Fibroblast of skin of right biceps (primary cell): ENCODE results near the gene LUZP2.
"Not testable (repeated sequence)": the region's sequence is repeated elsewhere in the genome, so short reads cannot be mapped to it uniquely, and the experiment has no call there.

Source experiments
- DNase-seq: peaks from one replicate; pipeline ENCODE4 v3.0.0-alpha.2; 2013

Gene LUZP2

DNA sequence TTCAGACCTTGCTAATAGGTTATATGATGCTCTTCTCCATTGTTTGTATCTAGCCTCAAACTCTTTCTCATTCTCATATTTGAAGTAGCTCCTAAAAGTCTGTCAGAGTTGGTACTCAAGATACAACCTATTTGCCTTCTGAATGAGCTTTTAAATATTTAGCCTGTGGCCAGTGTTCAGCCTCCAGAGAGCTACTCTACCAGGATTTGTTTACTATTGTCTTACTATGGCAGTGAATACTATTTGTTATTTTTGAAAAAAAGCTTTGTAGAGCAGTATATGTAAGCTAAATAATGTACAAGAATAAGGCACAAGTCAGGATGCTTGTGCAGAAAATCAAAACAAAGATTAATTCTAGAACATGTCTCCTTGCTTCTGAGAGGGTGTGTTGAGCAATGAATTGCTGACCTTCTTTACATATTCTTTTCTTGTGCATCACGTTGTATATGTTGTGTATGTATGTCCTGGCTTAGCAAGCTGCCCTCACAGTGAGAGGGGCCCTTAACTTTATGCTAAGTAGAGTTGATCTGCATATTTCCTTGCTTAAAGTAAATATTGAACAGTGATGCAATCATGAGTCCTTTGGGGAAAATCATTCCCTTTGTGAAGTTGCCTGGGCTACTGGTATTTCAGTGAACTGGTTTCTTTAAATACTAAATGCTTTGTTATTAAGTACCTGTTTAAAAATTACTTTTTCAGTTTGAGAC is 438.0 kb downstream of the LUZP2 start:
- no peak for DNase-seq

DNA sequence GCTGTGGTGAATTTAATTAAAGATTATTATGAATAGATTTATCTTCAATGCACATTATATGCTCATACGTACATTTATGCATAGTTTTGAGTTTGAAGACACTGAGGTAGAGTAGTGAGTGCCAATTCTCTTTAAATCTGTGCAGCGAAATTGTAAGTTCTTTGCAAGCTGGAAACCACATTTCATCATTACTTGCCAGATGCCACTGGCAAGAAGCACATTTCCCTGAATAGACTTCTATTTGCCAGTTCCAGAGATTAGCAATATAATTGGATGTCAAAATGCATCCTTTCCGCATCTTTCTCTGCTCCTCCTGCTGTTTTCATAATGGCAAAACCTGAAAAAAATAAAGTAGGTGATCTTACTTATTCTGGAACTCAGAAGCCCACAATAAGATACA is 448.0 kb downstream of the LUZP2 start:
- DNase-seq: no peak

DNA sequence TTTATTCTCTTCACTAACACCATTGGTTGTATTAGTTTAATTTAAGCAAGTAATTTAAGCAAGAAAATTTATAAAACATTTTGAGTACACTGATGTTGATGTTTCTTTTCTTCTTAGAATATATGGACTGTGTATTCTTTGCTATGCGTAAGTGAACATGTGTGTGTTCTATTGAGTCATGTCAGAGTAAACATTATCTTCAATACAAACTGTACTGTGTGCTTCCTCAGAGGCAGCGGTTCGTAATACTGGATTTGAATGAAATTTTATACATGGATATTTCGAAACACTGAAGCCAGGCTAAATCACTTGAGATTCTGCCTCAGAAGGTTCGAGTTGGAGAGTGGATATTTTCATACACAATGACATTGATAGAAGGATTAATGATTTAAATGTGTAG is 452.6 kb downstream of the LUZP2 start:
- no peak for DNase-seq

DNA sequence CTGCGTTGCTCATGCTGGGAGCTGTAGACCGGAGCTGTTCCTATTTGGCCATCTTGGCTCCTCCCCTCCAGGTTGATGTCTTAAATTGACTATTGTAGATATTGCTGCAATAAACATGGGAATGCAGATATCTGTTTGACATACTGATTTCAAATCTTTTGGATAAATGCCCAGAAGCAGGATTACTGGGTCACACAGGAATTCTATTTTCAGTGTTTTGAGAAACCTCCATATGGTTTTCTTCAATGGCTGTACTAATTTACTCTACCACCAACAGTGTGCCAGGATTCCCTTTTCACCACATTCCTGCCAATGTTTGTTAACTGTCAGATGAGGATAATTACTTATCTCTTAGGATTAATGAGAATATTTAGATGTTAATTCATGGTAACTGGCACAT is 467.0 kb downstream of the LUZP2 start:
- DNase-seq: peak; percentile 7

DNA sequence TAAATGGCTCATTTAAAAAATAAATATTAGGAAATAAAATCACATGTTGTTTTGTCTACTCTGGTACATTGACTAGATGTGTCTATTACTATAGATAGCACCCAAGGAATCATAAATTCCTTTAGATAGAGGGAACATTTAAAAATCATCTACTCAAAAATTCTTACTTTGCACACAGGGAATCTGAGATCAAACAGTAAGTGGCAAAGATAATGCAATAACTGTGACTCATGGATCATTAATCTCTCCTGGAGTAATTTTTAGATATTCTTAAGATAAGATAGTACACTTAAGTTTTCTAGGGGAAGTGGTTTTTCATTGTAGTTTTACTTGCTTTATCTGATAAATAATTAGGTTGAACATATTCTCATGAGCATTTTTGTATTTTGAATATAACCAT is 468.9 kb downstream of the LUZP2 start:
- DNase-seq: peak; percentile 2

DNA sequence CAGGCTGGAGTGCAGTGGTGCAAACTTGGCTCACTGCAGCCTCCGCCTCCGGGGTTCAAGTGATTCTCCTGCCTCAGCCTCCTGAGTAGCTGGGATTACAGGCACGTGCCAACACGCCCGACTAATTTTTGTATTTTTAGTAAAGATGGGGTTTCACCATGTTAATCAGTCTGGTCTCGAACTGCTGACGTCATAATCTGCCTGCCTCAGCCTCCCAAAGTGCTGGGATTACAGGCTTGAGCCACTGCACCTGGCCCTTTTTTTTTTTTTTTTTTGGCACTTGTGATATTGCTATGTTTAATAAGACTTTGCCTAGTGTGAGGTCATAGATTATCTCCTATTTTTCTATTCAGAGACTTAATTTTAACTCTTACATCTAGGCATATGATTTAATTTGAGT is 497.1 kb downstream of the LUZP2 start:
- DNase-seq: not testable (repeated sequence)

DNA sequence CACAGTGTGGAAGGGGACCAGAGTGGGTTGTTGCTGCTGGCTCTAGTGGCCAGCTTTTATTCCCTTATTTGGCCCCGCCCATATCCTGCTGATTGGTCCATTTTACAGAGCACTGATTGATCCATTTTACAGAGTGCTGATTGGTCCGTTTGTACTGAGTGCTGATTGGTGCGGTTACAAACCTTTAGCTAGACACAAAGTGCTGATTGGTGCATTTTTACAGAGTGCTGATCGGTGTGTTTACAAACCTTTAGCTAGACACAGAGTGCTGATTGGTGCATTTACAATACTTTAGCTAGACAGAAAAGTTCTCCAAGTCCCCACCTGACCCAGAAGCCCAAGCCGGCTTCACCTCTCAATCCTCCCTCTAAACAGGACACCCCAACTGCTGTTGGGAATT is 503.1 kb downstream of the LUZP2 start:
- DNase-seq: not testable (repeated sequence)

DNA sequence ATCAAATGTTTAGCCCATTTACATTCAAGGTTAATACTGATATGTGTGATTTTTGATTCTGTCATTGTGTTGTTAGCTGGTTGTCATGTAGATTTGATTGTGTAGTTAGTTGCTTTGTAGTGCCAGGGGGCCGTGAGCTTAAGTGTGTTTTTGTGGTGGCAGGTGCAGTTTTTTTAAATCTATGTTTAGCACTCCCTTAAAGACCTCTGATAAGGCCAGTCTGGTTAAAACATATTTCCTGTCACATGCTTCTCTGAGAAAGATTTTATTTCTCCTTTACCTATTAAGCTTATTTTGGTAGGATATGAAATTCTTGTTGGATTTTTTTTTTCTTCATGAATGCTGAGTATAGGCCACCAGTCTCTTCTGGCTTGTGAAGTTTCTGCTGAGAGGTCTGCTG is 540.6 kb downstream of the LUZP2 start:
- DNase-seq: no peak

DNA sequence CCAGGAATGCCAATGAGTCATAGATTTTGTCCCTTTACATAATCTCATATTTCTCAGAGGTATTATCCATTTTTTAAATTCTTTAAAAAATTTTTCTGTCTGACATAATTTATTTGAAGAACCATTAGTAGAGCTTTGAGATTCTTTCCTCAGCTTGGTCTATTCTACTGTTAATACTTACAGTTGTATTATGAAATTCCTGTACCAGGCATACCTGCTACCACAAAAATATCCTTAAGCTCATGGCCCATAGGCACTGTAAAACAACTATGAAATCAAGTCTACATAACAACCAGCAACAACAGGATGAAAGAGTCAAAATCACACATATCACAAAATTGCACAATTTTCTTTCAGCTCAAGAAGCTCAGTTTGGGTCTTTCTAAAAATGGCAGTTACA is 541.3 kb downstream of the LUZP2 start:
- no peak for DNase-seq

DNA sequence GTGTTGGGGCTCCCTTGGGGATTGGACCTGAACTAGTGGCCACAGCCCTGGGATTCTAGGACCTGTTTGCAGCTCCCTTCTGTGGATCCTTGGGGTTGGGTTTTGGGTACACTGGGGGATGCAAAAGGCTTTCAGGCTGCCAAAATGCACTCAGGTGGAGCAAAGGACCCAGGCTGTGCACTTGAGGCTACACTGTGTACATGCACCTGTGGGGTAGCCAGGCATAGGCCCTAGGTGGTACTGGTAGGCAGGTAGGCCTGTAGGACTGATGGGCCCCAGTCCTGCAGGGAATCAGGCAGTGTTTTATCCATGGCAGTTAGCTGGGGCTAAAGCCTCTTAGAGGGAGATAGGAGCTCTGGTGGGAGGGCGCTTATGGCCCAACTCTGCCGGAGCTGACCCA is 542.3 kb downstream of the LUZP2 start:
- no peak for DNase-seq

DNA sequence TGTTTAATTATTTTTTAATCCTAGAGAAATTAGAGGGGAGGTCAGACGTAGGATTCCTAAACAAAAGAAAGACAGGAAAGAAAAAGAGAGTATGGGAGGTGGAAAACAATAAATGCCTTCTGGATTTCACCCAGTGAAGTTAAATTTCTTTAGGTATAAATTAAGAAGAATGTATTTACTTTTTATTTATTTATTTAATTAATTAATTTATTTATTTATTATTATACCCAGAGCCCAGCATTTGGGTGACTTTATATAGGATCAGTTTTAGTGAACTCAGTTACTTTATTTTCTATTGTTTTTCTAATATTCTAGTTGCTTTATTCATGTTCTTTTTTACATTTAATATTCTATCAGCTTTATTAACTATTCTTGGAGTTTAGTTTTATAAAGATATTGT is 551.8 kb downstream of the LUZP2 start:
- no peak for DNase-seq

DNA sequence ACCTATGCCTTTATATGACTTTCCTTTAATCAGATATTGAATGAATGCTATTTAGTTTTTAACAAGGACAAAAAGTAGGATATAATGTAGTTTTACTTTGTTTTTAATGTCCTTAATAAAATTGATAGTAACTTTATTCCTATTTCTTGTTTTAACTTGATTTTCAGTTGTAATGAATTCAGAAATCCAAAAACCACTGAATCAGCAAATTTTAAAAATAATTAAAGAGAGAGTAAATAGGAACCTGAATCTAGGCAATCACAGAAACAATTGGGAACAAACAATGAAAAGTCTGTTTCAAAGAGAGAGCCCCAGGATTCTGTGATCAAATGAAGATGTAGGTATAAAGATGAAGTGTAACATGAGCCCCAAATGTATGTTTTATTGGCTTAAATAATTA is 556.0 kb downstream of the LUZP2 start:
- no peak for DNase-seq

DNA sequence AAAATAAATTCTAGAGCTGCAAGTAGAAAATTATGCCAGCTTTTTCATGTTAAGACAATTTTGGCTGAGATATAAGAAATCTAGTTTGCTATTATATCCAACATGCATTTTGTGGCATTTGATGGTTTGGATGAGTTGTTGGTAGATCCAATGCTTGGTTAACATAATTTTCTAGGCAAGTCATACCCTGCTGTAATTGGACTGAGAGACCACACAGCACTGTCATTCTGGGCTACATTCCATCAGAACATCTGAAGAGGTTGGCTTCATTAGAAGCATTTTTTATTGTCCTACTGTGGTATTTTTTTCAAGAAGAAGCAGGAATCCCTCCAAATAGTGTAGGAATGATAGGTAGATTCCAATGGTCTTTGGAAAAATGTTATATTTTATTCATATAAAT is 561.0 kb downstream of the LUZP2 start:
- DNase-seq: peak; percentile 9

DNA sequence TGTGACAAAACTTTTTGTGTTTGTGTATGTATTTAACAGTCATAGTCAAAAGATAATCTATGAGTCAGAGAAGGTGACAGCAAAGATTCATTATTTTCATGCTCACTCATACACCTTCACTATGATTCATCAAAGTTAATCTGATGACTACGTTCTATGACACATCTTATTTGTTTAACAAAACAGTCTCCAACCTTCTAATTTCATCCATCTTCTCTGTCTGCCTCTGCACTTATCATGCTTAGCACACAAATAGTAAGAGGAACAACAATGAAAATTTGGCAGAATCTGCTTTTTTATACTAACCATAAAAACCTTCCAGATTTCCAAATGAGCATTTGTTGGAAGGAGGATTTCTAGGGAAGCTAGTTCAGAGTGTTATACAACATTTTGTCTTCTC is 568.9 kb downstream of the LUZP2 start:
- DNase-seq: peak; percentile 73

DNA sequence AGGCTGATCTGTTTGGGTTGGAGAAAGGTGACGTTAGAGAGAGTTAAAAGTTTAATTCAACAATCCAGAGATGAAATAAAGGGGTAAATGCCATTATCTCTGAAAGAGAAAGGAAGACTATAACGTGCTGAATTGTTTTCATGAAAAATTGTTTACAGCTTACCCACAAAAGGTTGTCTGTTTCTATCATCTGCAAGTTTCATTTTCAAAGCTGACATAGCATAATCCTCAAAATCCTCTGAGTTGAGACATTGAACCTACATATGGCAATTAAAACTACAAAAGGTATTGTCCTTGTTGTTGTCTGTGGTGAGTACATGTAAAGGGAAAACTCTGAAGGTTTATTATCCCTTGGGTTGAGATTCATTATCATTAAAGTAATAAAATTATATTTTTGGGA is 569.9 kb downstream of the LUZP2 start:
- no peak for DNase-seq

DNA sequence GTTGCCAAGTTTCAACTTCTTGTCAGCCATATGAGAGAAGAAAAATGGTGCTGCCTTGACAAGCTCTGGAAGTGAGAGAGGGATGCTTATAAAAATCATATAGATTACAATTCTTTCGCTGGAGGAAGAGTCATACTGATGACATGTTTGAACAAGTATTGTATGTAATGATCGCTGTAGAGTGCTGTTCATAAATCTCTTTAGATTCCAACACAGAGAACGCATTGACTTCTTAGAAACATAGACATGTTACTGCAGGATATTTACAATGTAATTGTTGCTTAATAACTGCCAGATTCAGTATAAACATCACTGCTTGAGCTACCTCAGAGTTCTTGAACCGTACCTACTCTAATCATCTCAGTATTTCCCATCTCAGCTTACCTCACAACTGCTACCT is 571.6 kb downstream of the LUZP2 start:
- DNase-seq: no peak

DNA sequence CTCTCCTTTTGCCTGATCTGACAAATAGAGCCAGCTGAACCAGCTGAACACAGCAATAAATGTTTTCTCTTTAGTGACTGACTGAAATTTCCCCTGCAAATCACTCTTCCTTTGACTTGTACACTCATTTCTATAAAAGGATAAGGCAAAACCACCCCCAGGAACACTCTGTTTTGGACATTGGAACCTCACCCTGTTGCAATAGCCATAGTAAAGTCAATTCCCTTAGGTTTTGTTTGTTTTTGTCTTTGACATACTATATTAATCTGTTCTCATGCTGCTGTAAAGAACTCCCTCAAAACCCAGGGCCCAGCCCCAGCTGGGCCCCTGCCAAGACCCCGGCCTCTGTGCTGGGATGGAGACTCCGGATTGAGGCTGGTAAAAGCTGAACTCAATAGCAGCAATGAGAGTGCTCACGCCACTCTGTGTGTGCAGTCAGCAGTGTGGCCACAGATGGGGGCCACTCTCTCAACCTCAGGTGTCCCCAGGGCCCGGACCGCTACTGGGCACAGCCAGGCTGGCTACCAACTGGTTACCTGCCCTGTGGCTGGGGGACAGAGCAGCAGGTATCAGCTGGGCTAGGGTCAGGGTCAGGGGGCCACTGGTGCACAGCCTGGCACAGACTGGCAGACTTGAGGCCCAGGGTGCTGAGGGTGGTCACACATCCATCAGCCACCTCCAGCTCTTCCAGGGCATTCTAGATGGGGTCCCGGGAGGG is 597.4 kb downstream of the LUZP2 start:
- DNase-seq: no peak

DNA sequence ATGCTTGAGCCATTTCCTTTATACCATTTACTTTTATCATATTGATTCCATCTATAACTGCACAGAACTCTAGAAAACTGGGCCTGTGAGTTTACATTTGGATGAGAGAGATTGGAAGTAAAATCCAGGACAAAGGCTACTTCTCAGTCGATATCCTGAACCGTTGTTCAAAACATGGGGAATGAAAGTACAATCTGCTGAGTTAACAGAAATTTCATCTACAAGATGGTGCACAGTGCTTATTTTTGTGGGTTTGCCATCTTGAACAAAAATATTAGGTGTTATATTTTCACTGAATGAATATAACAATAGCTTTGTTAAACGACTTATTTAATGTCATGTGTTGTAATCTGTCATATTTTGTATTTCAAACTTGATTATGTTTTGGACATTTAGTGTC is 622.6 kb downstream of the LUZP2 start:
- no peak for DNase-seq
